ENCODE data around the gene MR1.
A peak's percentile ranks its signal among the peaks of the same experiment; 100 is the strongest.

MR1 gene

GRCh38 chr1:181091309-181092040 is 57.7 kb downstream of the MR1 start:
- no peak for DNase-seq (ENCODE audit: low spot score)

- no peak for DNase-seq (ENCODE audit: low spot score)
Observed at GRCh38 chr1:181092056-181092455, 58.3 kb downstream of the MR1 start.

GRCh38 chr1:181092883-181093458 is 59.2 kb downstream of the MR1 start:
- DNase-seq (ENCODE audit: low spot score), result no peak

- DNase-seq (ENCODE audit: low spot score), result peak; percentile 53
Observed at GRCh38 chr1:181094416-181095212, 60.8 kb downstream of the MR1 start.

- no peak for DNase-seq (ENCODE audit: low spot score)
Observed at GRCh38 chr1:181095260-181095659, 61.5 kb downstream of the MR1 start.

GRCh38 chr1:181095763-181096184 is 62.0 kb downstream of the MR1 start:
- no peak for DNase-seq (ENCODE audit: low spot score)

GRCh38 chr1:181097242-181097641 is 63.5 kb downstream of the MR1 start:
- DNase-seq (ENCODE audit: low spot score), result no peak

- no peak for DNase-seq (ENCODE audit: low spot score)
Observed at GRCh38 chr1:181099152-181100014, 65.6 kb downstream of the MR1 start.

- DNase-seq (ENCODE audit: low spot score), result no peak
Observed at GRCh38 chr1:181100015-181100905, 66.5 kb downstream of the MR1 start.

- no peak for DNase-seq (ENCODE audit: low spot score)
Observed at GRCh38 chr1:181100934-181101333, 67.2 kb downstream of the MR1 start.

- DNase-seq (ENCODE audit: low spot score), result no peak
Observed at GRCh38 chr1:181101581-181102226, 67.9 kb downstream of the MR1 start.

GRCh38 chr1:181102841-181103240 is 69.1 kb downstream of the MR1 start:
- no peak for DNase-seq (ENCODE audit: low spot score)

- no peak for DNase-seq (ENCODE audit: low spot score)
Observed at GRCh38 chr1:181103399-181103798, 69.6 kb downstream of the MR1 start.

GRCh38 chr1:181104042-181104789 is 70.4 kb downstream of the MR1 start:
- DNase-seq (ENCODE audit: low spot score), result no peak

GRCh38 chr1:181104790-181105133 is 71.0 kb downstream of the MR1 start:
- no peak for DNase-seq (ENCODE audit: low spot score)

- DNase-seq (ENCODE audit: low spot score), result peak; percentile 100
Observed at GRCh38 chr1:181105134-181106021, 71.6 kb downstream of the MR1 start.

GRCh38 chr1:181106022-181106312 is 72.2 kb downstream of the MR1 start:
- DNase-seq (ENCODE audit: low spot score), result no peak

- DNase-seq (ENCODE audit: low spot score), result no peak
Observed at GRCh38 chr1:181106479-181106878, 72.7 kb downstream of the MR1 start.

- DNase-seq (ENCODE audit: low spot score), result no peak
Observed at GRCh38 chr1:181107711-181108110, 73.9 kb downstream of the MR1 start.

Measured in D341Med (cell line).